Activated T-cell treated with anti-CD3 and anti-CD28 coated beads for 4 hours (primary cell): ENCODE data around the gene ZNF232.
"Not testable (repeated sequence)": the region's sequence is repeated elsewhere in the genome, so short reads cannot be mapped to it uniquely, and the experiment has no call there.

ENCODE experiments used
- DNase-seq: peaks from one replicate; pipeline ENCODE4 v3.0.0-alpha.2; 2020

ZNF232 gene

DNA sequence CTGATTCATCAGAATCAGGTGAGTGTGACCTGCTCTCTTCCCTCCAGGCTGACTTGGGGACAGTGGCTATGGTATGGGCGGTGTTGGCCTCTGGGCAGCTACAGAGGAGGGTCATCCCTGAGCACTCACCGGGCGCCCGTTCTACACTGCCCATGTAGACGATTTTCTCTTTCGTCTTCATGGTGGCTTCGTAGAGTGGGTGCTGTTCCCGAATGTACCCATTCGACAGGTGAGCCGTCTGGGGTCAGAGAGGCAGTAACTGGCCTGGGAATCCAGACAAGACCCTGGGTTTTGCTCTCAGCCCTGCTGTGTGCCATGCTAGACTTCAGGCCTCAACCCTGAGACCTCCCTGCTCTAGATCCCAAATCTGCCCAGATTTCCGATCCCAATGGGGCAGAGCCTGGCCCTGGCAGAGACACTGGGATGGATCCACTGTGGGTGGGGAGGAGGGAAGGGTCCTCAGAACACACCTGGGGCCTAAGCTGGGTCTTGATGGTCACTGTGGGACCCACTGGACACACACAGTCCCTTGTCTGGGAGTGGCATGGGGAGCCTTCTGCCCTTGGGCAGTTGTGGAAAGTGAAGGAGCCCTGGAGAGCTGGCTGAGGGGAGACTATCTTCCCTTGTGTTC lies 17.3 kb upstream of the ZNF232 start:
- no peak for DNase-seq

DNA sequence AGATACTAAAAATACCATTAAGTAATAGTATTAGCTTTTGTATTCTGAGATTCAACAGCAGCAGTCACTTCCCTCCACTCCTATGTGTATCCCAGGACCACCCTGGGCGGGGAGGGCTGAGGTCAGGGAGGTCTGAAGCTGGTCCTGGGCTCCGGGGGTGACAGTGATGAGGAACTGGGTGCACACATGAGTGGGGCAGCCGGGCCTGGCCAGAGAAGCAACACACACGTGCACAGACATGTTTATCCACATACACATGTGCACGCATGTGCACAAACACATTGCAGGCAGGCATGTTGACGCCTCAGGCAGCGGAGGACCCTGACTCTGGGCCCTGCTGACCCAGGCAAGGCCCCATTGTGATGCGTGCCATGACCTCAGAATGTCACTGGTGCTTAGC lies 16.7 kb upstream of the ZNF232 start:
- DNase-seq: not testable (repeated sequence)

DNA sequence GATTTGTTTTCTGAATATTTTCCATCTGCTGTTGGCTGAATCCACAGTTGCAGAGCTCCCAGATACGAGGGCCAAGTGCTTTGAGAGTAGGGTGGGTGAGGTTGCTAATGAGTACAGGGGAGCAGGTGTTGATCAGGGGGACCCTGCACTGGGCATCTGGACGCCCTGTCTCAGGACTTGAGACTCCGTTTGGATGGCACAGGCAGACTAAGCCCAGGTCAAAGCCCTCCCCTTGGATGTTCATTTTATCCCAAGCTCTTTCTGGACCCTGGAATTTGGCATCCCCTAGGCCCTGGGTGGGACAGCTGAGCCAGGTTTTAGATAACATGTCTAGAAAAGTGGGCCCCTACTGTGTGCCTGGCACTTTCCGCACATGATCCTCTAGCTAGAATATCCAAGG lies 16.2 kb upstream of the ZNF232 start:
- DNase-seq: no peak

GRCh38 chr17:5126719-5127488 lies 15.2 kb upstream of the ZNF232 start:
- no peak for DNase-seq

- DNase-seq: not testable (repeated sequence)
Measured at GRCh38 chr17:5124896-5125295, 13.2 kb upstream of the ZNF232 start.

DNA sequence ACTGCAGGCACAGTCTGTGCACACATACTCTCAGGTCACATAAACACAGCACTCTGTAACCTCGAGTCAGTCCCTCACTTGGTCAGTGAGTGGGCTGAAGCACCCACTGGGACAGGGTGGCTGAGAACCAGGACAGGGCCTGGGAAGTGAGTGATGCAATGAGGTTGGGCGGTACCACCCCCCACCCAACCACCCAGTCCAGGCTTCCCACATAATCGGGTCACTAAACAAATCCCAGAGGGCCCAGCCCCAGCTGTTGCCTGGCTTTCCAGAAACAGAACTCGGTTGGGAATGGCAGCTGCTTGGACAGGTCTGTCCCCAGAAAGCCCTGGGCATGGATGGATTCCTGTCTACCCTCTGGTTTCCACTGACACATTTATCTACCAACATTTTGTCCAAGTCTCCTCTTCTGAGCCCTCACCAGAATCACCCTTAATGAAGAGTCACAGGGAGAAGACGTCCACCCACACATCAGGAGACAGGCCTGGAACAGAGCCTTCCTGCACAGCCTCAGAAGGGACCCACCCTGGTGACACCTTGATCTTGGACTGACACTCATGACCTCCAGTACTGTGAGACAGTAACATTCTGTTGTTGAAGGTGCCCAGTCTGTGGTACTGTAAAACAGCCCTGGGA lies 12.6 kb upstream of the ZNF232 start:
- not testable (repeated sequence) for DNase-seq

GRCh38 chr17:5123343-5124124 lies 11.9 kb upstream of the ZNF232 start:
- no peak for DNase-seq

GRCh38 chr17:5122586-5123342 lies 11.1 kb upstream of the ZNF232 start:
- DNase-seq: no peak

DNA sequence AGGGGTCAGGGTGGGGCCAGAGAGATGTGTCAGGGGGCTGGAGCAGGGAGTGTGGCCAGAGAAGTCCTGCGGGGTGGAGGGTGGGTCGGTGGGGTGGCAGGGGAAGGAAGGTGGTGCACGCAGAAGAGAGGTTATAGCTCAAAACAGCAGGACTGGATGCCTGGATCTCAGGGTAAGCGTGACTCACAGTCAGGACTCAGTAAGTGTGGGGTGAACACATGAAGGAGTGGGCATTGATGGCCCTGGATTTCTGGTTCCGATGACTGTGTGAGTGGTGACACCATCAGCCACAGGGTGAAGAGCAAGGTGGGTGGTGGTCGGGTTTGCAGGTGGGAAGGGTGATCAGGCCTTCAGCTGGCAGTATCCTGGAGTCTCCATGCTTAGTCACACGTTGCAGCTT lies 10.4 kb upstream of the ZNF232 start:
- DNase-seq: not testable (repeated sequence)

DNA sequence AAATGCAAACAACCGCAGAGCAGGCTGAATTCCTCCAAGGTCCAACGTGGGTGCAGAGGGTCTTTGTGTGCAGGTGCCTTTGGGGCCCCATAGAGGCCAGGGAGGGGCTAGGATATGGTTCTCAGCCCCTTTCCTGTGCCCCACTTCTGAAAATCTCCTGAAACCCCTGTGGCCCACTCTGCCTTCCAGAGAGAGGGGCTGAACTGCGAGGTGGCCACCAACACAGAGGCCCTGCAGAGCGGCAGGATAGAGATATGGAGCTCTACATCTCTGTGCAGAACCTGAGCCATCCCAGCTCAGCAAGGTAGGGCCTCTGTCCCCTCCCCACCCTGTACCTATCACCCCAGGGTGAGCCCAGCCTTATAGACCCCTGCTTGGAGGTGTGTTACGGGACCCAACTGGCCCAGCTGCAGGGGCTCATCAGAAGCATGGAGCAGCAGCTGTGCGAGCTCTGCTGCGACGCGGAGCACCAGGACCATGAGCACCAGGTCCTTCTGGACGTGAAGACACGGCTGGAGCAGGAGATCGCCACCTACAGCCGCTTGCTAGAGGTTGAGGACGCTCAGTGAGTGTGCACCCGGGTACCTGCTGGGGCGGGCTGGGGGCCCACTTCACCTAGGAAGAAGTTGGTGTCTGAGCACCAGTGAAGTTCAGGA lies 9.6 kb upstream of the ZNF232 start:
- no peak for DNase-seq

GRCh38 chr17:5120436-5121185 lies 8.9 kb upstream of the ZNF232 start:
- not testable (repeated sequence) for DNase-seq

DNA sequence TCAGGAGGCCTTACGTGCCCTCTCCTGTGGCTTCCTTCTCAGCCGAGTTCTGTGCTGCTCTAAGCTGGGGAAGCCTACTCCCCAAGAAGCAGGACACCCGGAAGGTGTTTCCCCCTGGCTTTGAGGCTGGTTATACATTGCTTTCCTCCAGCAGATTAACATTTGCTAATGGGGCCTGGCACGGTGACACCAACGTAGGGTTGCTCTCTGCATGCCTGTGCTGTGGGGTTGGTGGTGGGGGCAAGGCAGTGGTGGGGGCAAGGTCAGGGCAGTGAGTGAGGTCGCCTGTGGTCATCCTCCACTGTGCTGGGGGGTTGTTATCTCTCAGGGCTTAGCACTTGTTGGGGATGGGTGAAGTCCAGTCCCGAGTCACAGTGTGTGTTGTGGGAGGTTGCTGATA lies 8.4 kb upstream of the ZNF232 start:
- DNase-seq: no peak

- DNase-seq: no peak
Measured at GRCh38 chr17:5118219-5118618, 6.5 kb upstream of the ZNF232 start.

GRCh38 chr17:5115673-5116651 lies 4.3 kb upstream of the ZNF232 start, which contains the start of gene USP6:
USP6 (plus strand) TSS chr17:5116032; CDS start chr17:5130368, 14,336 bp downstream.
- DNase-seq: no peak

DNA sequence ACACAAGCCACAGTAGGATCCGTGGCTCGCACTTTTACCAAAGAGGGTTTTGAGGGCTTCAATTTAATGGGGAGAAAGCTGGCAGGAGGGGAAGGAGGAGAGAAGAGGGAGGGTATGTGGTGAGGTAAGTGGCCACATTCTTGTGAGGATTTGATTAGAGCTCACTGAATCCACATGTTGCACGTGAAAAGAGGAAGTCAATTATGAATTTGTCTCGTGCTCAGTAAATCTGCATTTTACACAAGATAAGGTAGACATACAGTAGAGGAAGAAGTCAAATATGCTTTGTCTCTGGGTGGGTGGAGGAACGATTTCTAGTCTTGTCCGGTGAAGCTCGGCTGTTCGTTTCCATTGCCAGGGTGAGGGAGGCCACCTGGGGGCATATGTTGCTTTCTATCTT lies 862 bp downstream of the ZNF232 start:
- no peak for DNase-seq

GRCh38 chr17:5100832-5101231 lies 10.8 kb downstream of the ZNF232 start:
- no peak for DNase-seq

GRCh38 chr17:5099271-5099670 lies 12.4 kb downstream of the ZNF232 start:
- no peak for DNase-seq

GRCh38 chr17:5097101-5097834 lies 14.4 kb downstream of the ZNF232 start:
- no peak for DNase-seq

- DNase-seq: no peak
Measured at GRCh38 chr17:5096731-5097100, 15.0 kb downstream of the ZNF232 start.
